HCT116 (cell line): Measurements from ENCODE around the gene VAV2. TPM values are rescaled to one million over a fixed set of nuclear protein-coding genes. Genes with fewer than 3 reads are reported as not detected.
A peak's percentile ranks its signal among the peaks of the same experiment; 100 is the strongest.

Source experiments
- ATAC-seq: fragments of 200-7000 bp; cut with Tn5 transposase; 2 replicates; pipeline ENCODE4 v1.9.1; 2020; ENCODE audit warnings: mild to moderate bottlenecking, moderate library complexity
- BruUV-seq: library from RNA; stranded (reverse); fragments of 400-500 nt; replicated peaks from 2 replicates; lab custom pipeline; 2021; lab: Mats Ljungman, UMichigan
- CTCF ChIA-PET: fragments of 300-600 bp; sonication (Branson Sonifier 250); formaldehyde crosslinking; loops from one replicate; lab custom pipeline; 2021; ENCODE audit warnings: antibody characterized with exemption; lab: Charles Lee
- POLR2A ChIA-PET: fragments of 300-600, 350-600 bp; sonication (Branson Sonifier 250); formaldehyde crosslinking; loops from one replicate; lab custom pipeline; 2021; ENCODE audit warnings: antibody characterized with exemption; lab: Charles Lee
- RAD21 ChIA-PET, 2 experiments: fragments of 300-600 bp; sonication (Branson Sonifier 250); formaldehyde crosslinking; loops; one replicate each; lab custom pipeline; 2023; ENCODE audit warnings: low total read pairs in 2 of 2; ENCODE audit not compliant: uncharacterized antibody in 2 of 2, unreplicated experiment in 2 of 2, low non-redundant PET in 1 of 2; lab: Charles Lee
- DNase-seq: peaks from one replicate; pipeline ENCODE4 v3.0.0-alpha.2; 2010; ENCODE audit warnings: low read depth, low spot score
- H2AFZ ChIP-seq: fragments of 200-600 bp; shearing (Covaris generic), sonication (generic); 2 replicates; pipeline ENCODE4 v1.6.1; 2017; ENCODE audit warnings: low read depth, mixed run types, mixed read lengths, antibody characterized with exemption, low read length; ENCODE audit not compliant: poor library complexity, severe bottlenecking
- H3K27ac ChIP-seq: 2 replicates; pipeline ENCODE4 v1.5.1; 2012; ENCODE audit warnings: low read depth, low read length
- H3K27me3 ChIP-seq: fragments of 200-600 bp; sonication (generic); 2 replicates; pipeline ENCODE4 v1.6.1; 2016; ENCODE audit warnings: mixed run types, low read length, mixed read lengths; ENCODE audit not compliant: insufficient read depth
- H3K36me3 ChIP-seq, 2 experiments: fragments of 200-500 bp in 1 of 2; fragments of 200-600 bp in 1 of 2; sonication (Bioruptor generic) in 1 of 2; sonication (generic) in 1 of 2; 2 replicates each; pipeline versions ENCODE4 v1.5.1 to v1.6.1; 2014 to 2016; ENCODE audit warnings: low read length in 2 of 2, inconsistent platforms in 1 of 2, mixed read lengths in 1 of 2, mixed run types in 1 of 2; ENCODE audit not compliant: insufficient read depth in 2 of 2, control insufficient read depth in 1 of 2
- H3K4me1 ChIP-seq, 2 experiments: fragments of 200-600 bp in 1 of 2; sonication (generic) in 1 of 2; 2 replicates each; pipeline versions ENCODE4 v1.5.1 to v1.6.1; 2012 to 2017; ENCODE audit warnings: low read length in 2 of 2, inconsistent platforms in 1 of 2, mild to moderate bottlenecking in 1 of 2, mixed read lengths in 1 of 2, mixed run types in 1 of 2, moderate library complexity in 1 of 2; ENCODE audit not compliant: insufficient read depth in 2 of 2, control insufficient read depth in 1 of 2
- H3K4me2 ChIP-seq: fragments of 200-600 bp; sonication (generic); 2 replicates; pipeline ENCODE4 v1.6.1; 2017; ENCODE audit warnings: mixed run types, low read length, mixed read lengths
- H3K4me3 ChIP-seq, 2 experiments: fragments of 200-600 bp in 1 of 2; sonication (generic) in 1 of 2; replicated peaks in 1 of 2; 2 replicates each; pipeline ENCODE4 v1.5.1; 2011 to 2016; ENCODE audit warnings: low read length in 2 of 2, control low read depth in 1 of 2, low read depth in 1 of 2, mild to moderate bottlenecking in 1 of 2, mixed read lengths in 1 of 2, mixed run types in 1 of 2
- H3K79me2 ChIP-seq: fragments of 200-600 bp; sonication (generic); 2 replicates; pipeline ENCODE4 v1.6.1; 2017; ENCODE audit warnings: mild to moderate bottlenecking, mixed run types, low read length, moderate library complexity, mixed read lengths; ENCODE audit not compliant: insufficient read depth
- H3K9ac ChIP-seq: fragments of 200-600 bp; sonication (generic); 2 replicates; pipeline ENCODE4 v1.6.1; 2016; ENCODE audit warnings: low read length, mixed read lengths
- H3K9me2 ChIP-seq: fragments of 200-600 bp; sonication (generic), shearing (Covaris generic); 2 replicates; pipeline ENCODE4 v1.6.1; 2017; ENCODE audit warnings: mixed run types, mild to moderate bottlenecking, moderate library complexity; ENCODE audit not compliant: insufficient read depth
- H3K9me3 ChIP-seq, 2 experiments: fragments of 200-500 bp in 1 of 2; fragments of 200-600 bp in 1 of 2; sonication (Bioruptor generic) in 1 of 2; sonication (generic) in 1 of 2; 2 replicates each; pipeline ENCODE4 v1.6.1; 2014 to 2017; ENCODE audit warnings: low read length in 2 of 2, mixed read lengths in 2 of 2, inconsistent platforms in 1 of 2, low read depth in 1 of 2, mild to moderate bottlenecking in 1 of 2, mixed run types in 1 of 2, moderate library complexity in 1 of 2; ENCODE audit not compliant: control insufficient read depth in 1 of 2, insufficient read depth in 1 of 2
- H4K20me1 ChIP-seq: fragments of 200-600 bp; sonication (generic), shearing (Covaris generic); 2 replicates; pipeline ENCODE4 v1.6.1; 2017; ENCODE audit warnings: mixed run types, mild to moderate bottlenecking, moderate library complexity; ENCODE audit not compliant: insufficient read depth
- ATF3 ChIP-seq: IDR thresholded peaks from 2 replicates; pipeline ENCODE4 v1.6.1; 2012
- CBX3 ChIP-seq: IDR thresholded peaks from 2 replicates; pipeline ENCODE4 v1.6.1; 2012; ENCODE audit warnings: low read depth
- CEBPB ChIP-seq: IDR thresholded peaks from 2 replicates; pipeline ENCODE4 v1.6.1; 2012; ENCODE audit warnings: low read depth
- CTCF ChIP-seq, 3 experiments: fragments of 200-600 bp in 1 of 3; sonication (generic) in 1 of 3; IDR thresholded peaks in 2 of 3; conservative IDR thresholded peaks in 1 of 3; 2 replicates each; pipeline ENCODE4 v1.5.1; 2012 to 2017; ENCODE audit warnings: low read depth in 2 of 3, low read length in 2 of 3, antibody characterized with exemption in 1 of 3, borderline replicate concordance in 1 of 3, control low read depth in 1 of 3, mild to moderate bottlenecking in 1 of 3, mixed read lengths in 1 of 3, mixed run types in 1 of 3, moderate library complexity in 1 of 3; ENCODE audit not compliant: insufficient read depth in 1 of 3
- EGR1 ChIP-seq: IDR thresholded peaks from 2 replicates; pipeline ENCODE4 v1.6.1; 2012; ENCODE audit warnings: low read depth
- ELF1 ChIP-seq: IDR thresholded peaks from 2 replicates; pipeline ENCODE4 v1.6.1; 2012; ENCODE audit warnings: low read depth, borderline replicate concordance
- EZH2 ChIP-seq: fragments of 200-600 bp; sonication (generic); IDR thresholded peaks from 2 replicates; pipeline ENCODE4 v1.6.1; 2017; ENCODE audit warnings: antibody characterized with exemption, mixed run types
- EZH2phosphoT487 ChIP-seq: fragments of 200-600 bp; IDR thresholded peaks from 2 replicates; pipeline ENCODE4 v1.6.1; 2018; ENCODE audit warnings: antibody characterized with exemption, borderline replicate concordance
- JUND ChIP-seq: IDR thresholded peaks from 2 replicates; pipeline ENCODE4 v1.6.1; 2012
- MAX ChIP-seq: IDR thresholded peaks from 2 replicates; pipeline ENCODE4 v1.6.1; 2012
- POLR2A ChIP-seq: IDR thresholded peaks from 2 replicates; pipeline ENCODE4 v1.7.0; 2011; ENCODE audit warnings: borderline replicate concordance; ENCODE audit not compliant: insufficient read depth, insufficient read length; ENCODE audit errors: extremely low read depth
- POLR2AphosphoS5 ChIP-seq: IDR thresholded peaks from 2 replicates; pipeline ENCODE4 v1.6.1; 2011; ENCODE audit warnings: mild to moderate bottlenecking, low read depth, low read length, moderate library complexity
- RAD21 ChIP-seq: IDR thresholded peaks from 2 replicates; pipeline ENCODE4 v1.6.1; 2012; ENCODE audit warnings: low read depth, mild to moderate bottlenecking
- SP1 ChIP-seq: IDR thresholded peaks from 2 replicates; pipeline ENCODE4 v1.6.1; 2012; ENCODE audit warnings: low read depth
- TCF7L2 ChIP-seq: IDR thresholded peaks from 2 replicates; pipeline ENCODE4 v1.7.0; 2011; ENCODE audit warnings: borderline replicate concordance, inconsistent platforms; ENCODE audit not compliant: insufficient read depth, insufficient read length; ENCODE audit errors: extremely low read depth
- YY1 ChIP-seq: IDR thresholded peaks from 2 replicates; pipeline ENCODE4 v1.6.1; 2011; ENCODE audit warnings: low read length, low read depth, moderate library complexity, mild to moderate bottlenecking; ENCODE audit not compliant: insufficient replicate concordance; ENCODE audit errors: extremely low read depth
- ZFX ChIP-seq: fragments of 450-650 bp; IDR thresholded peaks from 2 replicates; pipeline ENCODE4 v1.6.1; 2017
- intact Hi-C: fragments of 100-400 bp; cut with micrococcal nuclease; formaldehyde crosslinking; loops from 2 replicates; pipeline ENCODE4 v1.10.0; 2022
- total RNA-seq: library from RNA; stranded (reverse); gene quantifications from one replicate; pipeline ENCODE4 v1.2.1, GENCODE V29; 2021; ENCODE audit not compliant: unreplicated experiment

VAV2 gene
- total RNA-seq, 1 experiment from 2014 or later = 33.2 TPM

DNA sequence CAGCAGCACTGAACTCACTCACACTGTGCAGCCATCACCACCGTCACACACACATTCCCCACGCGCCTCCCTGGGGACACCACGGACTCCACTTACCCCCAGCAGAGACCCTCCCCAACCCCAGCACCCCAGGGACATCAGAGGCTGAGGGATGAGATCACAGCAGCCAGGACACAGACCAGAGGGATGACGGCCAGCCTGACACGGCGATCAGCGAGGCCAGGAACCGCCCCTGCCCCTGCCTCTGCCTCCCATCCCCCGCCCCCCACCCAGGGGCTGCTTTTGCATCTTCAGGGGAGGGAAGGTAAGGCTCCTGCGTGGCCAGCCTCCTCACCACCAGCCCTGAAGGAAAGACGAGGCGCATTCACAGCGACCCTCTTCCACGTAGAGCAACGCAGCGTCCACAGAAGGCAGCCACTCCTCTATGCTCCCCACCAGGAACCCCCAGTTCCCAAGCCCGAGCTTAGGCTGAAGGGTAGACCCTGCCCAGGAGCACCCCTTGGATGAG is 104.5 kb downstream of the VAV2 start:
- no peak for DNase-seq
- POLR2A ChIA-PET = no interaction called here
- H3K27me3 ChIP-seq = no peaks in the 10 kb centered on the region
- peaks cover 7 to 28% of the 10 kb centered on the region in 2 experiments; a peak in 3 of 4 replicates for H3K4me1 ChIP-seq
- H3K36me3 ChIP-seq = no peaks in the 10 kb centered on the region
- CTCF ChIA-PET = no interaction called here
- no peaks in the 10 kb centered on the region for H3K9me3 ChIP-seq
- no TSS peak for BruUV-seq
- TF ChIP-seq POLR2A = no peak
- no peak for TF ChIP-seq MAX
- no peak for TF ChIP-seq TCF7L2
- no peak for TF ChIP-seq CBX3
- H3K4me2 ChIP-seq = no peak overlapping the region
- intact Hi-C loops = no loop called here
- H3K27ac ChIP-seq = 0 out of 2 replicates have a peak overlapping the region, but pooled peaks have one; percentile 31
- no peak overlapping the region for H2AFZ ChIP-seq
- H3K79me2 ChIP-seq = peaks cover 16% of the 10 kb centered on the region; the same call in 1 of the 2 replicates
- no peaks in the 10 kb centered on the region for H4K20me1 ChIP-seq
- H3K9ac ChIP-seq = no peak overlapping the region
- ATAC-seq = no peak
- H3K4me3 ChIP-seq = no peak overlapping the region
- RAD21 ChIA-PET = no interaction called here
- no peaks in the 10 kb centered on the region for H3K9me2 ChIP-seq

DNA sequence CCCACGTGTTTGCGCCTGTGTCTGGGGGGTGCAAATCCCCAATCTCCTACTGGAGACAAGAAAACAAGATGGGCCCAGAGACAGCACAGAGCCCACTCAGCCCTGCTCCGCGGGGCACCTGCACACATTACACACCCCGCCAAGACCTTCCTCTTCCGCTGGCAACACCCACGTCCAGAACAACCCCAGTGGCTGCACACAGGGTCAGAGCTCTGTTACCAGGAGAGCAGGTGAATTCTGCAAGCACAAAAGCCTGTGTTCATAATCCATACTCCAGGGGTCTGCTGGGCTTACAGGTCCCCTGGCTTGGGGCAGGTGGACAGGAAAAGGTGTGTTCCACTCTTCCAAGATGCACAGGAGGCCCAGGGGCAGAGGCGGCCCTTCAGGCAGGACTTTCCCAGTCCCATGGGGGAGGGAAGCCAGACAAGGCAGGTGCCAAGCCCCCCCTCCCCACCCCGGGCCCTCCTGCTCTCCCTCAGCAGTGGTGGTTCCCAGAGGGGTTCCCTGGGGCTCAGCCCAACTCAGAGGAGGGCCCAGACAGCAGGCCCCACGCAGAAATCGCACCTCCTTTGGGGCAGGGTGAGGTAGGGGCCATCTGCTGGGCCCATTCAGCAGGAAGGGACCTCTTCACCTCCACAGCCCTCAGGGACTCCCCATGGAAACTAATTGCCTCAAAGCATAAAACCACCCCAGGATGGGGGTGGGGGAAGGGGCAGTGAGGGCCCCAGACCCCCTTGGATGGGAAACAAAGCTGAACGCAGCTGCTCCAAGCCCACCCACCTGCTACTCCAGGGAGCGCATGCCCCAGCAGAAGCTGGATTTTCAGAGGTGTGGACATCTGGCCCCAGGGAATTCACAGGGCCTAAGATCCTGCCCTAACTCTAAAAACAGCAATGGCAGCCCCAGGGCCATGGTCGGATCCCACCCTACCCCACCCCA is 105.3 kb downstream of the VAV2 start:
- peaks cover 9 to 30% of the 10 kb centered on the region in 2 experiments; a peak in 3 of 4 replicates for H3K4me1 ChIP-seq
- no peak overlapping the region for H3K4me3 ChIP-seq
- intact Hi-C loops = no loop called here
- no peaks in the 10 kb centered on the region for H3K27me3 ChIP-seq
- no peaks in the 10 kb centered on the region for H4K20me1 ChIP-seq
- ChIA-PET RAD21 (no interaction called here), POLR2A (no interaction called here), CTCF (no interaction called here)
- no peak overlapping the region for H3K4me2 ChIP-seq
- BruUV-seq = no TSS peak
- no peak for ATAC-seq
- no peak for DNase-seq
- H3K79me2 ChIP-seq = peaks cover 16% of the 10 kb centered on the region; the same call in 1 of the 2 replicates
- H3K36me3 ChIP-seq = no peaks in the 10 kb centered on the region
- no peaks in the 10 kb centered on the region for H3K9me2 ChIP-seq
- TF ChIP-seq ATF3 (no peak), POLR2AphosphoS5 (no peak), CEBPB (no peak), MAX (no peak), SP1 (no peak), EZH2phosphoT487 (no peak), POLR2A (no peak), RAD21 (no peak), ZFX (no peak), CTCF (IDR thresholded peaks at IDR 0.05 in 2 of 3, conservative IDR thresholded peaks at IDR 0.05 in 1 of 3; ENCODE audit: borderline replicate concordance in 1 of 3, insufficient read depth in 1 of 3, low read depth in 2 of 3, low read length in 2 of 3) (no peak), ELF1 (no peak), EZH2 (no peak), EGR1 (no peak), JUND (no peak), YY1 (no peak)
- TF ChIP-seq, all 23 proteins: peak for 0
- H2AFZ ChIP-seq = no peak overlapping the region
- H3K9ac ChIP-seq = no peak overlapping the region
- H3K27ac ChIP-seq = no peak overlapping the region
- H3K9me3 ChIP-seq = no peaks in the 10 kb centered on the region
